IPS DF 19.7 (cell line): ENCODE results near the gene CCDC158.
"Not testable (repeated sequence)": the region's sequence is repeated elsewhere in the genome, so short reads cannot be mapped to it uniquely, and the experiment has no call there.

Experiments
- DNase-seq: peaks from one replicate; pipeline ENCODE4 v3.0.0-alpha.2; 2013; ENCODE audit warnings: low read depth, low spot score

CCDC158 gene

DNA sequence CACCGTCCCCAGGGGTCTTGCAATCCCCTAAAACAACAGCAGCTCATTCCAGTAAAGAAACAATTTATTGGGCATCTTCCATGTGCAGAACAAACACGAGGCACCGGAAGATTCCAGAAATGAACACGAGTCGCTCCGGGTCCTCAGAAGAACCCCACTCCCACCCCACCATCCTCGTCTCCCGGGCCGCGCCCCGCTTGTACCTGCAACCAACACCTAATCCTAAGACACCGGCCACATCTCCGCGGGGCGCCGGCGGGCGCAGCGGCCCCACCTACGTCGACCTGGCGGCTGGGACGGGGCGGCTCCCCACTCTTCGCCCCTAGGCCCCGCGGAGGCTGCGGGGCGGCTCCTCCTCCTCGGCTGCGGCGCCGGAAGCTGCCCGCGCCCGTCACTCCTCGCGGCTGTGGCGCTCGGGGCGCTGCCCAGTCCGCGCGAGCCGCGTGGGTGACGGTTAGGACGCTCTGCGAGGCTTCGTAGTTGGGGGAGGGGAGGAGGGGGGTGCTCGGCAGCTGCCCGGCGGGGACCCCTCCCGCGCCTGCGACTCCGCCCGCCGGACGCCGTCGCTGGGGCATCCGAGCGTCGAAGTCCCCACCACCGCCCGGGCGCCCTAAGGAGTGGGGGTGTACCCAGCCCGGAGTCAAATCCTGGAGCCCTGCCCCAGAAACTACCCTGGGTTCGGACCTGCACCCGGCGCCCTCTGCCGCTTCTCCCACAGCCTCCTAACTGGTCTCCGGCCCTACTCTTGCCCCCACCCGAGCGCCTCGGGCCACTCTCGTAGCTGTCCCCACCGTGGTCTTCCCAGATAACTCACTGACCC is at the start of gene CCDC158:
CCDC158 (minus strand) TSS at position 380 of the 820 bp plus-strand sequence. CDS start 17,934 bp downstream, outside the sequence.
- DNase-seq = no peak

DNA sequence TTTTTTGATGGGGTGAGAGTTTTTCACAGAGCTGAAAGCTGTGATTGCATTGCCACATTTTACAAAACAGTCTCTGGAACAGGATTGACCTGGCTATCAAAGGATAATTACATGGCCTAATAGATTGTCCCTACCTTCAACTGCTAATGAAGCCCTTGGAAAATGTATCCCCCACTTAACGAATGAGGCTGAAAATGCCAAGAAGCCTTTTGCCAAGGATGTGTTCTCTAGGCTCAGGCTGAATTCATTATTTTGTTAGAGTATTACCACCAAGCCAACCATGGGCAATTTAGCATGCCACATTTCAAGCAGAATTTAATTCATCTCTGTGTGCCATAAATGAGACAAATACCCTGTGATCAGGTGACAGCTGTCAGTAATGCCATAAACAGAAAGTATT is 49.6 kb upstream of the CCDC158 start:
- DNase-seq = no peak

GRCh38 chr4:76470064-76470463 is 49.1 kb upstream of the CCDC158 start:
- no peak for DNase-seq

DNA sequence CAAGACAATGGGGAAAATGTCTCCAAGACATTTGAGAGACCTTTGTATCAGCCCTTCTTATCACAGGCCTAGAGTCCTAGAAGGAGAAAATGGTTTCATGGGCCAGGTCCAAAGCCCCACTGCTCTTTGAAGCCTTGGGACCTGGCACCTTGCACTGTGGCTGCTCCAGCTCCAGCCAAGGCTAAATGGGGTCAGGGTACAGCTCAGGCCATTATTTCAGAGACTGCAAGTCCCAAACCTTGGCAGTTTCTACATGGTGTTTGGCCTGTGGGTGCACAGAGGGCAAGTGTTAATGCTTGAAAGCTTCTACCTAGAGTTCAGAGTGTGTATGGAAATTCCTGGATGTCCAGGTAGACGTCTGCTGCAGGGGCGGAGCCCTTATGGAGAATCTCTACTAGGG is 42.6 kb upstream of the CCDC158 start:
- no peak for DNase-seq

DNA sequence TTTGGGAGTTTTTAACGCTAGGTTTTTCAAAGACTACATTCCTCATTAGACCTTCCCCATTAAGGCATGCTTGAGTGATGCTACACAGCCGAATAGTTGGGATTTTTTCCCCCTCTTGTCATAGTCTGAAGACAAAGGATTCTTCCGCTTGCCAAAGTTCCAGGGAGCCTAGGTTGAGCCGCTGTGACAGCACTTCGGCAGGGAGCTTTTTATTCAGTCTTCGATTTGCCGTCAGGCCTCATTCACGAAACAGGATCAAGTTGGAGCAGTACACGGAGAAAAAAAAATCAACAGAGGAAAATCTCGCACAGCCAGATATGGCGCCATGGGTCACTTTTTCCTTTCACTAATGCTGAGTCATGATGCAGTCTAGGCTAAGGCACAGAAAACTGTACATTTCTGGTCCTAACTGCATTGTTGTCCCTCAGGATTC is 38.4 kb upstream of the CCDC158 start:
- DNase-seq = peak; percentile 96

DNA sequence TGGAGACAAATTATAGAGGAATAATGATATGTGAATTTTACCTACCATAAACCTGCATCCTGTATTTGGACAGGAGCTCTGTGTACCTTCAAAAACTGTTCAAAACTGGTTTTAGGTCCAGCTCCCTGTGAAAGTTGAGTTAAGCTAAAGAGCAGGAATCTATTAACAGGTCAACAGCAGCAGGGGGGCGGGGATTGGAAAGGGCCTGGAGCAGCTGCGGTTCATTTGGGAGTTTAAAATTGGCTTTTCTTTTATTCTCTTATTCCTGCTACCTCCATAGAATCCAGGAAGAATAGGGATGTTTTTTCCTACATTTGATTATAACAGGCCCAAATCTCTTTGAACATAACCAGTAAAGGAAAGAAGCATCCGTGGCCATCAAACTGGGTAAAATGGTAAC is 37.9 kb upstream of the CCDC158 start:
- no peak for DNase-seq

- DNase-seq = no peak
Measured at GRCh38 chr4:76458297-76458696, 37.4 kb upstream of the CCDC158 start.

DNA sequence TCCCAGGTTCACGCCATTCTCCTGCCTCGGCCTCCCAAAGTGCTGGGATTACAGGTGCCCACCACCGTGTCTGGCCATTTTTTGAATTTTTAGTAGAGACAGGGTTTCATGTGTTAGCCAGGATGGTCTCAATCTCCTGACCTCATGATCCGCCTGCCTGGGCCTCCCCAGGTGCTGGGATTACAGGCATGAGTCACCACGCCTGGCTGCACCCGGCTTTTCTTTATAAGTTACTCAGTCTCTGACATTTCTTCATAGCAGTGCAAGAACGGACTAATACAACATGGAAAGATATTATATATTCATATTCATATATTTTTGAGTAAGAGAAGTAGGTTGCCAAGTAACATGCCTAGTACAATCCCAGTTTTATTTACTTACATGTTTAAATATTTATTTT is 36.9 kb upstream of the CCDC158 start:
- no peak for DNase-seq

- not testable (repeated sequence) for DNase-seq
Measured at GRCh38 chr4:76454073-76454472, 33.1 kb upstream of the CCDC158 start.

GRCh38 chr4:76453232-76453631 is 32.3 kb upstream of the CCDC158 start:
- DNase-seq = no peak

DNA sequence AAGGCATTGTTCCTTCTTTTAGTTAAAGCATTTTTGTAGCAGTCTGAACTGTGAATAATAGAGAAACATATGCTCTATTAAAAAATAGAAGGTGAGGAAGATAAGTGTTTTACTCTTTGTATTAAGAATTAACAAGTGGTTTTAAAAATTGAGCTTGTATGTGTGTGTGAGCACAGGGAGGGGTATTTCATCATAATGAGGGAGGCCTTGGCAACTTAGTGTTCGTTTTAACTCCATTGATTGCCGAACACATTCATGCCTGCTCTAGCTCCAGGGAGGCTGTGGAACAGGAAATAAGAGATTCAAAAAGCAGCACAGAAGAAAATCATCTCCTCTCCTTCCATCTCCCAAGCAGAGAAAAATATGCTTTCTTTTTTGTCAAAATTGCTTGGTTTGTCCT is 28.9 kb upstream of the CCDC158 start:
- DNase-seq = no peak

- no peak for DNase-seq
Measured at GRCh38 chr4:76449362-76449767, 28.4 kb upstream of the CCDC158 start.

DNA sequence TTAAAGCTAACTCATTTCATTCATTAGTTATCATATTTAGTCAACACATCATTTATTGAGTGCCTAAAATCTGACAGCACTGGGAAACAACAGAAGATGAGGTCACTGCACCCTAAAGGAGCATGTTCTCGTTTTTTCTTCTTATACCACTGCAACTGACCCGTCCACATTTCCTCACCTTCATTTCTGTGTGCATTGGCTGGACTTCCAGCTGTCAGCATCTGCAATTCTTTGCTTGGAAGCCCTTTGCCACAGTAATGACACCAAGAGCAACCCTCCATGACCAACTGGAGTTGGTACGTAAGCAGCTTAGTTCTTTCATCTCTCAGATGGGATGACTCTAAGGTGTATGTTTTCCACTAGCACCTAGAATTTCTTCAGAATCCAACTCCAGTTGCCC is 27.3 kb upstream of the CCDC158 start:
- no peak for DNase-seq

GRCh38 chr4:76447393-76447851 is 26.5 kb upstream of the CCDC158 start:
- no peak for DNase-seq

DNA sequence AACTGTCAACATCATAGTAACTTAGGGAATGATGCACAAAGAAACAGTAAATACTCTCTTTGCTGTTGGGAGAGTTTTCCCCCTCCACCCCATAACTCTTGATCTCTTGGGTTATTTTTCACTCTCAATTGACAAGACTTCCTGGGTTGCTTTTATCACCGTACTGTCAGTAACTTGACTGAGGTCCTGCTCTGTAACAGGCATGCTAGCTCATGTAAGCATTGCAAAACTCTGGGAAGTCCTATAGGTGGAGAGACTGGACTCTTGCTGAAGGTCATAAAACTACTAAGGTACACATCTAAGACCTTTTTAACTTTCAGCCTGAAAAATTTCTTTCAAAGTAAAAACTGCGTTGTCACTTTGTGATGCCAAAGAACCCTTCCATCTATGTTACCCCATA is 25.0 kb upstream of the CCDC158 start:
- DNase-seq = no peak

- DNase-seq = no peak
Measured at GRCh38 chr4:76443376-76443775, 22.4 kb upstream of the CCDC158 start.

DNA sequence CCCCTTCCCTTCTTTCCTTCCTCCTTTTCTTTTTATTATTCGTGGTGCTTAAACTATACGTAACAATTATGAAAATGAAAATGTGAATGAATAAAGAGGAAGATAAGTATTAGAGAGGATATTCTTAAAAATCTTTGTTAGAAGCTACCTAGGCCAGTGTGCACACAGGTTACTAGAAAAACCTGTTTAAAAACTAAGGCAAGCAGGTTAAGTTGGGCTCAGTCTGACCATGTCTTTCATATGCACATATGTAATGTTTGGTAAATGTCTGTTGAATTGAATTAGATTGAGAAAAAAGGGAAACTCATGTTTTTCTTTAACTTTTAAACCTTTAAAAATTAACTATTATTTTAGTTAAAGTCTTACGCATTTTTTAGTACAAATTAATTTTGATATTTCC is 21.9 kb upstream of the CCDC158 start:
- no peak for DNase-seq

DNA sequence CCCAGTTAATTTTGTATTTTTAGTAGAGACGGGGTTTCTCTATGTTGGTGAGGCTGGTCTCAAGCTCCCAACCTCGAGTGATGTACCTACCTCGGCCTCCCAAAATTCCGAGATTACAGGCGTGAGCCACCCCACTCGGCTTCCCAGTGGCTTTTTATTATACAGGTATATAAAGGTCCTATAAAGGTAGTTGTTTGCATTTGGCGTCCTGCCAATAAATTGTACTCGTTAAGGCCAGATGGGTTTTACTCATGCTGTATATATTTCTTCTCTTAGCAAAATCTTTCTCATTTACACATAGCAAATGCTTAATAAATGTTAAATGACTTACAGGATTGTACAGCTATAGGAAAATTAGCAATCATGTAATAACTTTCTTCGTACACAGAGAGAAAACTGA is 20.9 kb upstream of the CCDC158 start:
- no peak for DNase-seq

GRCh38 chr4:76439491-76439890 is 18.6 kb upstream of the CCDC158 start:
- no peak for DNase-seq

DNA sequence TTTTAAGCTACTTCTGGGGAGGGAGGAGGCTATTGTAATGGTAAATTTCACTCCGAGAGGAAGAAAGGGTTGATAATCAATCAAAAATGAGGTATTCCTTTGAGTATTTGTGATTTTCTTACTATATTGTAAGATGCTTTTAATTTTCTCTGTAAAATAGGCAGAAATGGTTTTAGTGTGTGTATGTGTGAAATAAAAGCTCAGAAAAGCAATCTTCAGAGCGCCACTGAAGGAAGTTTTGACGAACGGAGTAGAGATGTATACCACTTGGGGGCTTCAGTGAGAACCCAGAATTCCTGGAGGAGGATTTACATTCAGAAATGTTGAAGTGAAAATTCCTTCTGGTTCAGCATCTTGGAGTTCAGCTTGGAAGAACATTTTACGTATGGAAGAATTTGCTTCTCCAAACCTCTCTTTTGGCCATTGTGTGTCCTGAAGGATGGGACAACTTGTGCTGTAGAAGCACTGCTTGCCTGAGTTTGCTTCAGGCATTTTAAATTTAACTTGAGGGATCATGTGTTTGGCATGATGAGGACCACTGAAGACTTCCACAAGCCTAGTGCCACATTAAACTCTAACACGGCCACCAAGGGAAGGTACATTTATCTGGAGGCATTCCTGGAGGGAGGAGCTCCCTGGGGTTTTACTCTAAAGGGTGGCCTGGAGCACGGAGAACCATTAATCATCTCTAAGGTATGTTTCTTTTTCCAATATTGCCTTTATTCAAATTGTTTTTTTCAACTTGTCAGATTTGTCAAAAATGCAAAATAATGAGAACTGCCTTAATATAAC is 14.8 kb upstream of the CCDC158 start:
- DNase-seq = no peak

DNA sequence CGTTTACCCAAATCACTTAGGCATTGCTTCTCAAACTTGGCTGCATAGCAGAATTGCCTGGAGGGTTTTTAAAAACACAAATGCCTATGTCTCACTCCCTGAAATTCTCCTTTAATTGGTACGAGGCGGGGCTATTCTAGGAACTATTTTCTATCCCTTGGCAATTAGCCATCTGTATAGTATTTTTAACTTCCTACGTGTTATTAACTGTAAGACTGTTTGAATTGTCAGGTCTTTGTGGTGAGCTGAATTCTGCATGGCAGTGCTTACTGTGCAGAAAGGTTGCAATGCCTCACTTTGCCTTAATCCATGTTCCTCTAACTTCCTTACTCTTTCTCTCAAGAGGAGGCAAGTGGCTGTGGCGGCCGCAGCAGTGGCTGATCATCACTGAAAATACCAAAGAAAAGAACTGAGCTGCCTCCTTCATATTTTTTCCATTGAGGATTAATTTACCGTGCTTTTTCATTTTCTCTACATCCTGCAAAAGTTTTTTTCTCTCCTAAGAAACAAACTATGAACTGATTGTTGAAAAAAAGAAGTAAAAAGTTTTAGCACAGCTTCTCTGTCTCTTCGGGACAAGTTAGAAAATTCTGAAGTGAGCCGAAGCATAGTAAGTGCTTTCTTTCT is 14.1 kb upstream of the CCDC158 start, which contains the start of gene SHROOM3:
SHROOM3 (plus strand) TSS at position 329 of the 627 bp plus-strand sequence. CDS start 824 bp downstream, outside the sequence.
- DNase-seq = no peak
